GM10847 (cell line): ENCODE measurements around the gene TMEM30A.

ENCODE experiments used
- POLR2A ChIP-seq: IDR thresholded peaks from 2 replicates; pipeline ENCODE4 v1.6.1; 2011; ENCODE audit not compliant: insufficient read length; ENCODE audit errors: extremely low read depth

The TMEM30A gene

DNA sequence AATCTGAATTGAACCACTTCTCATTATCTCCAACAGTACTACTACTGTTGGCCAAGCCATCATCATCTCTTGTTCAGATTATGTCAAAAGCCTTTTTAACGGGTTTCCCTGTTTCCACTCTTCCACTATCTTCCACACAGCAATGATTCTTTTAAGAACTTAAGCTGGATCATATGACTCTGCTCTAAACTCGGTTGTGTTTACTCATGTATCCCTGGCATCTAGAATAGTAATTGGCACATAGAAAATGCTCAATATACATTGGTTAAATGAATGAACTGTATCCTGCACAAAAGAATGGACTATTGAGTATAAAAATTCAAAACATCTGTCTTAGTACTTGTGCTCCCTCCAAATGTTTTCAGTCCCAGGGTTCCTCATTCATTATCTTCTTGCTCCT is 38.2 kb downstream of the TMEM30A start:
- TF ChIP-seq POLR2A: no peak

DNA sequence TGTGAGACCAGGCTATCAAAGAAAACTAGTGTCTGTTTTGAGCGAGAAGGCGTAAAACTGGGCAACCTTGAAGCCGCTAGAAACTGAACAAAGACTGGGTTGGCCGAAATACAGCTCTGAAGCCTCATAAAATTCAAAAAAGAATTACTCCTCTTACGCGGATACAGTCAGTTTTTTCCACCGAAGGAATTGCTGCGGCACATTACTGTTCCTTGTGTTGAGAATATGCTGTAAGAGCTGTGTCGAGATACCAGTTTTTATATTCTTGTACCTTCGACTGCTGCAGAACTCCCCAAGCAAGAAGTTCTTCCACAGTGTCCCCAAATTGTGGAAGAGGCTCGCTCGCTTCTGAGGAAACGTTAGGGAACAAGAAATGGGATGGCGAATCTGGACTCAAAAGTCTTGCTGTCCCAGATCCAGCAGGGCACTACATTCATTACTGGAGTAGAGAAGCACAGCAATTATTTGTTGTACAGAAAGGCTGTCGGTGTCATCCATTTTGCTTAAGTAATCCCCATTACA is 40.5 kb downstream of the TMEM30A start:
- TF ChIP-seq POLR2A: no peak

DNA sequence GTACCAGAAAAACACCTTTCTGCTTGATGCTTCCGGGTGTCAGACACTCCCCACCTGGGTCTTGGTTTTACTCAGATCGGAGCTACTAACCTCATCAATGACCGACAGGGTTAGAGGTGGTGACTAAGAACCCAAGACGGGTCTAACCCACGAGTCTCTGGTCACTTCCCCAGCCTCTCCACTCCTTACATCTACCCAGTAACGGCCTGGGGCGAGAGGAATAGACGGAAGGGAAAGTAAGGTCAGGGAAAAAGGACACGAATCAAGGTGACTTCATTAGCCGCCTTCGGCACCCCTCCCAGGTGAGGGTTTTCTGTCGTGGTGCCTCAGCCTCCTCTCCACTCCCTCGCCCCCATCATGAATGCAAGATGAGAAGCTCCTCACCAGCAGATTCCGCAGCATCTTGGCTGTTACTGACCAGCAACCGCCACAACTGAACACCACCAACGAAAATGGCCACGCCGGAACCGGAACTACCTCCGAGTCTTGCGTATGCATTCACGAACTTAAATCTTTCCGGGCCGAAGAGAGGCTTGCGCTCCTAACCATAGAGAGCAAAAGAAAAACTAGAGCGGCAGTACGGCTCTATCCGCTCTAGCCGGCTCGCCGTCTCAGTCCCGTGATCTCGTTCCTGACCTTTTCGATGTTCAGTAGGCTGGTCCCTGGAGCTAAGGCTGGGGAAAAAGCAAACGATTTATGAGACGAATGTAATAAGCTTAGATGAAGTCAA is 41.1 kb downstream of the TMEM30A start, which contains the start of gene COX7A2:
TSS of gene COX7A2 (minus strand) at position 469 of the 730 bp plus-strand sequence. CDS start at position 402, 67 bp downstream.
- peak; percentile 82 for TF ChIP-seq POLR2A

DNA sequence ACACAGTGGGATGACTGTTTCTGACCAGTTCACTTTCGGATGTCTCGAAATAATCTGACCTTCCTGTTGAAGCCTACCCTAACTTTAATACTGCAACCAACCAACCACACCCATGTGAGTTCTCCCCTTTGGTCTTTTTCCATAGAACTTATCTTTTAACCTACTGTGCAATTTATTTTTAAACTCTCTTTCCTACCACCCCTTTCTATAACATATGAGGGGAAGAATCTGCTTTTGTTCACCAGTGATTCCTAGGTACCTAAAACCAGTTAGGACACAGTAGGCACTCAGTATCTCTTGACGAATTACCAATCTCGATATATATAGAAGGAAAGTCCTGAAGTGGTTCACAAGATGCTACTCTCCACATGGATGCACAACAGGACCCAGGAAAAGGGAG is 48.0 kb downstream of the TMEM30A start:
- TF ChIP-seq POLR2A: no peak

DNA sequence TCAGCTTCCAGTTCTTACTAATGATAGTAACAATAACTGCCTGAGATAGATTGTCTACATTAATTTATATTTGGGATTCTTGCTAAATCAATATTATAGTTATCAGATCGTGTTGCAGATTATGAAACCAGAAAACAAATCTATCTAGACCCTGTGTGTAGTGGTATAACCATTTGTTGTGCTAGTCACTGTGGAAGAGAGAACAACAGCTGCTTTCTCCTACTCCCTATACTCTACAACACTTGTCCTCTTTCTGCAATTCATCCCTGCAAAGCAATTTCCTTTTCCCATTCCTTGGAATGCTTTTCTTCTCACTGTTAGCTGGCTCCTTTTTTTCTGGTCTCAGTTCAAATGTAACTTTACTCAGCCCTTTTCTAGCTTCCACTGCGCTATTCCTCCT is 49.3 kb downstream of the TMEM30A start:
- no peak for TF ChIP-seq POLR2A

DNA sequence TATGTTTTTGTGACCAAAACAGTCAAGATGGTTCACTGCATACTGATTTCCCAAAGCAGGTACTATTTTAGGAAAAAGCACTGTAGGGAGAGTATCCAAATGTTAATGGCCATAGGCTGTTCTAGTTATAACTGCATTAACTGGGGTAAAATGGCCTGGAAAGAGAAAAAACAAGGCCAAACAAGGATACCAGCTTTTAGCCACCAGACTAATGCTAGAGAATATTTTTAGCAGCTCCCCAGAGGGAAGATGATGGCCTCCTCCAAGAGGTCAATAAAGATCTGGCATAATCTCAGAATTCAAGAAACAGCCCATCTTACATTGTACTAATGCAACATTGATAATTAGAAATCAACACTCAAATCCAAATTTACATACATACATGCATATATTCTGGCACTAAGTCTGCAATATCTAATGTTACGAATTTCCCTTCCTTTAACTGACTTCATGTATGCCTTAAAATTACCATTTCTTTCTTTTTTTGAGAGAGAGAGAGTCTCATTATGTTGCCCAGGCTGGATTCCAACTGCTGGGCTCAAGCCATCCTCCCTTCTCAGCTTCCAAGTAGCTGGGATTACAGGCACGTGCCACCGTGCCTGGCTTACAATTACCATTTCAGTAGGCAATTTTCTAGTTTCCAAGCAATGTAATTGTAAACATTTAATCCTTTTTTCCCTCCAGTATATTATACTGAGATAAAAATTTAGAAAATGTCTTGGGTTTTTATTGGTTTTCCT is 50.3 kb downstream of the TMEM30A start:
- TF ChIP-seq POLR2A: no peak

DNA sequence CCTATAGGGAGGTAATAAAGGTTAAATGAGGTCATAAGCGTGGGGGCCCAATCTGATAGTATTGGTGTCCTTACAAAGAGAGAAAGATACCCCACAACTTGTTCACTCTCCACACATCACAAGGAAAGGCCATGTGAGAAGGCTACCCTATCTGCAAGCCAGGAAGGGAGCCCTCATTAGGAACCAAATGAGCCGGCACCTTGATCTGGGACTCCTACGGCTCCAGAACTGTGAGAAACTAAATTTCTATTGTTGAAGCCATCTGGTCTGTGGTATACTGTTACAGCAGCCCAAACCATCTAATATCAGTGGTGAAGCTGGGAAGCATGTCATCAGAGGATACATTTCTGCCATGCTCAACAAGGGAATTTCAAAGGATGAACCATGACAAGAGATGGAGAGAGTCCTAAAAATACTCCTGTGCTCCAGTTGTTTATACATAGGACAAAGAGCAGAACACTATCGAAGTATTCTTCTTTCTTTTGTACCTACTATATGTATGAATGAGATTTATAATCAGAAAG is 51.4 kb downstream of the TMEM30A start:
- no peak for TF ChIP-seq POLR2A

DNA sequence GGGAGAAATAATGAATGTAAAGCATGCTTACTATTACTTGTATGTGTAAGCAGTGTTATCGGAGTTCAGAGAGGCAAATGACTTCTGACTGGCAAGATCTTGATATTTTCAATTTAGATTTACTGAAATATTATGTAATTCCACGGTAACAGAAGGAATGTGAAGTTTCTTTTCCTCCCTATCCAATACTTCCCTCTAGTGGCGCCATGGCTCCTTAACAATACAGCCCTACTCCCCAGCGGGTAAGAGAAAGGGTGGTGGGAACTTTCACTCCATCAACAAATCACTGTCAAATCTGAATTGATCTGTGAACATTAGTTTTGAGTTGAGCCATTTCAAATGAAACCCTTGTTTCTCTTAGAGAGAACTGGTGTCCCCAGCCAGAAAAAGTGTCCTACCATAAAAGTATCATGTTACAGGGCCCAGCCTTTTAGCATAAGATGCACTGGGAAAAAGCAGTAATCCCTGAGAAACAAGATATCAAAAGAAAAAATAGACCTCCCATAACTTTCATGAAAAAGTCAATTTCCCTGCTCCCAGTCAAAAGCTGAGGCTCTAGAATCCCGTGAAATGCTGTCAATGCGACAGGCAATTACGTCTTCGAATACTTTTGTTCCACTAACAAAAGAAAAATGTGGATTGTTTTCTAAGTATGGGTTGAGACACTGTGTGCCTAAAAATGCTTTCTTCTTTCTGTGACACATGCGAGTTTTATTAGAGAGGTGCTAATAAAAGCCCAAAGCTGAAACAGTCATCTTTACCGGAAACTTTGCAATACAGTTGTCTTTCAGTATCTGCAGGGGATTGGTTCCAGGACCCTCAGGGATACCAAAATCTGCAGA is 53.9 kb downstream of the TMEM30A start:
- TF ChIP-seq POLR2A: no peak

DNA sequence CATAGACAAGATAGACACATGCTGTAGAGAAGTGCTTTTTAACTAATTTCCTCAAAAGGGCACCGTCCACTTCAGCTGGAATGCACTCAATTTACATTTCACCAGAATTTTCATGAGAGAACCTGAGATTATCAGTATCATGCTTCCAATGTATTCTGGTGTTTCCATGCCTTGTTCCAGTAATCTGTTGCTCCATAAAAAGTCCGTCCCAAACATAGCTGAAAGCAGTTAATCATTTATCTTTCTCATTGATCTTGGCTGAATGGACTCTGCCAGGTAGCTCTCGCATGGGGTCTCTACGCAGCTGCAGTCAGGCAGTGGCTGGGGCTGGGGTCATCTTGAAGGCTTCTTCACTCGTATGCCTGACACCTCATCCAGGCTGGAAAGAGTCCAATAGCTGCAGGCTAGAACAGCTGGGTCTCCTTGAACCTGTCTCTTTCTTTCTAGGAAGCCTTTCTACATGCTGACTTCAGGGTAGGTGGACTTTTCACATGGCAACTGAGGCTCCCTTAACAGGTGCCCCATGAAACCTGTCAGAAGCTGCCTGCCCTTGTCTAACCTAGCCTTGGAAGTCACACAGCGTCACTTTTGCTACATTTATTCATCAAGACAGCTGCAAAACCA is 60.2 kb downstream of the TMEM30A start:
- TF ChIP-seq POLR2A: no peak

DNA sequence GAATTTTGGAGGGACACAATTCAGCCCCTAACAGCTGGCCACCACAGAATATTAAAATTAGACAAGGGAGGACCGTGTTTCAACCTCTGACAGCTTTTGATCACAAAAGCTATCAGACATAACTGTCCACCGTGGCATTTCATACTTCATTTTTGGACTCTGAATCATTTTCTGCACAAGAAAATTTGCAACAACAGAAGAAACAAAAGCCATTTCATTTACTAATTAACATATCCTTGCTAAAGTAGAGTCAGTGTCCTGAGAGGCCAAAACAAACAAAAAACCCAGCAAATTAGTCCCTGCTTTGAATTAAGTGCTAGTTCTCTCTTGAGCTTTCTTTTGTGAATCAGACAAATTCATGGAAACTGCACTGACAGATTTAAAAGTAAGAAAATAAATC is 61.2 kb downstream of the TMEM30A start:
- no peak for TF ChIP-seq POLR2A

DNA sequence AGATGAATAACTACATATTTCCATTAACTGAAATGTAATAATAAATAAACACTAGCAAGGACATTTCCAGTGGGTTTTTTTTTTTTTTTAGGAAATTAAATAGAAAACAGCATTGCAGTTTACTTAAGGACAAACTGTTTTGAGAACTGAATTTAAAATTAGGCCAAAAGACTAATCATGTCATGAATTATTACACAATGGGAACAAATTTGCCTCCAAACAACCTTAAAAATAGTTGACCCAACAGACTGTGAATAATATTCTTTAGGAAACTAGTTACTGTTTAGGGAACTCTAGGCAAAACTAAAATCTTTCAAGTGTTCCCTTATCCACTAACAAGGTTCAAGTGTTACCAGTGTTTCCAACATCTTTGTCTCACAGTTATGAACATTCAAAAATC is 62.3 kb downstream of the TMEM30A start:
- no peak for TF ChIP-seq POLR2A

DNA sequence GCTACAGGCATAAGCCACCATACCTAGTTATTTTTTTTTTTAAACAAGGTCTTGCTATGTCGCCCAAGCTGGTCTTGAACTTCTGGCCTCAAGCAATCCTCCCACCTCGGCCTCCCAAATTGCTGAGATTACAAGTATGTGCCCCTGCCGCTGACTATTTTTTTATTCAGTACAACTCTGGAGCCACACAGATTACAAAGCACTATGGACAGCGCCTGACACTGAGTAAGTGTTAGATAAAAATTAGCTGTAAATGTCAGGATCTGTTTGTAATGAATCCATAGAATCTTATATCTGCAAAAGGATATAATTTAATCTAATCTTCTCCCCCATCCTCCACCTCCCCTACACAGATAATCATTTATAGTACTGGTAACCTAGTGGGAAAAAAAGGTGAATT is 63.5 kb downstream of the TMEM30A start:
- TF ChIP-seq POLR2A: no peak

DNA sequence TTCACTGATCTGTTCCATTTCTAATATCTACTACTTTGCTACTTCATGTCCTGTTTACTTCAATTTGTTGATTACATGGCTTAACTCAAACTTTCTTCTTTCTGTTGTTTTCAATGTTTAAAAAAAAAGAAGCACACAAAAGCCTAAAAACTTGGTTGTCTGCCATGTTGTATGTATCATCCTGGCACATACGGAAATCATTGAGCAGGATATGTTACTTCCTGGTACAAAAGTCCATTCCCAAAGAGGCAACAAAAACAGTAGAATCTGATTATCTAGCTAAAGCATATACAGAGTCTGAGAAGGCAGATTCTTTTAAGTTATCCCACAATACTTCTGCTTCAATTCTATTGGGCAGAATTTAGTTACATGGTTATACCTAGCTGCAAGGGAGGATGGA is 64.2 kb downstream of the TMEM30A start:
- no peak for TF ChIP-seq POLR2A

DNA sequence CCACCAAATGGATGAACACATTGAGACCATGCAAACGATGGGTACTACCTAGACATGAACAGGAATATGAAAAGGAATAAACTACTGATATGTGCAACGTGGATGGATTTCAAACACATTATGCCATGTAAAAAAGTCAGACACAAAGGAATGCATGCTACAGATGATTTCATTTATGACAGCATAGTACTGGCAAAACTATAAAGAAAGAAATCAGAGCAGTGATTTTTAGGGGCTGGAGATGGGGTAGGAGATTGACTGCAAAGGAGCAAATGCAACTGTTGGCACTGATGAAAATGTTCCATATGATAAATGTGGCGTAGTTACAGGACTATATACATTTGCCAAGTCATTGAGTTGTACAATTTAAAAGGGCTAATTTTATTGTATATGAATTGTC is 65.3 kb downstream of the TMEM30A start:
- no peak for TF ChIP-seq POLR2A

DNA sequence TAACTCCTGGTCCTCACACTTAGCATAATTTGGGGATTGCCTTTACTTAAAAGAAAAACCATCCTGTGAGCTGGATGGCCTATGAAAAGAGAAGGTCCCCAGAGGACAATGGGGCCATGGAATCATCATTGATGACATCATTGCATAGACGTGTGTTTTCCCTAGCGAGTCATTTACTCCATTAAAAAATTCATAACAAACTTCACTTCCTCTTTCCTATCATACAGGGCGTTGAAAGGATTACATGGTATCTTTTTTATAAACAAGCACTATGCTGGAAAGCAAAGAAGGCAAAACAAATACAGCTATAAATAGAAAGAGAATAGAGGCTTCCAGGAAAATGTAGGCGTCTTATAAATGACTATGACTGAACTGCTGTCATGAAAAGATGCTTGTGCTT is 67.4 kb downstream of the TMEM30A start:
- no peak for TF ChIP-seq POLR2A
